HCT116 (cell line): Measurements from ENCODE around the gene GP1BA.

ENCODE experiments used
- ATF3 ChIP-seq: IDR thresholded peaks from 2 replicates; pipeline ENCODE4 v1.6.1; 2012
- CEBPB ChIP-seq: IDR thresholded peaks from 2 replicates; pipeline ENCODE4 v1.6.1; 2012; ENCODE audit warnings: low read depth
- CTCF ChIP-seq, 3 experiments: fragments of 200-600 bp in 1 of 3; sonication (generic) in 1 of 3; IDR thresholded peaks in 2 of 3; conservative IDR thresholded peaks in 1 of 3; 2 replicates each; pipeline ENCODE4 v1.5.1; 2012 to 2017; ENCODE audit warnings: low read depth in 2 of 3, low read length in 2 of 3, antibody characterized with exemption in 1 of 3, borderline replicate concordance in 1 of 3, control low read depth in 1 of 3, mild to moderate bottlenecking in 1 of 3, mixed read lengths in 1 of 3, mixed run types in 1 of 3, moderate library complexity in 1 of 3; ENCODE audit not compliant: insufficient read depth in 1 of 3
- ELF1 ChIP-seq: IDR thresholded peaks from 2 replicates; pipeline ENCODE4 v1.6.1; 2012; ENCODE audit warnings: low read depth, borderline replicate concordance
- EZH2 ChIP-seq: fragments of 200-600 bp; sonication (generic); IDR thresholded peaks from 2 replicates; pipeline ENCODE4 v1.6.1; 2017; ENCODE audit warnings: antibody characterized with exemption, mixed run types
- EZH2phosphoT487 ChIP-seq: fragments of 200-600 bp; IDR thresholded peaks from 2 replicates; pipeline ENCODE4 v1.6.1; 2018; ENCODE audit warnings: antibody characterized with exemption, borderline replicate concordance
- JUND ChIP-seq: IDR thresholded peaks from 2 replicates; pipeline ENCODE4 v1.6.1; 2012
- MAX ChIP-seq: IDR thresholded peaks from 2 replicates; pipeline ENCODE4 v1.6.1; 2012
- POLR2A ChIP-seq: IDR thresholded peaks from 2 replicates; pipeline ENCODE4 v1.7.0; 2011; ENCODE audit warnings: borderline replicate concordance; ENCODE audit not compliant: insufficient read depth, insufficient read length; ENCODE audit errors: extremely low read depth
- POLR2AphosphoS5 ChIP-seq: IDR thresholded peaks from 2 replicates; pipeline ENCODE4 v1.6.1; 2011; ENCODE audit warnings: mild to moderate bottlenecking, low read depth, low read length, moderate library complexity
- RAD21 ChIP-seq: IDR thresholded peaks from 2 replicates; pipeline ENCODE4 v1.6.1; 2012; ENCODE audit warnings: low read depth, mild to moderate bottlenecking
- REST ChIP-seq: IDR thresholded peaks from 2 replicates; pipeline ENCODE4 v1.6.1; 2012; ENCODE audit warnings: low read depth
- YY1 ChIP-seq: IDR thresholded peaks from 2 replicates; pipeline ENCODE4 v1.6.1; 2011; ENCODE audit warnings: low read length, low read depth, moderate library complexity, mild to moderate bottlenecking; ENCODE audit not compliant: insufficient replicate concordance; ENCODE audit errors: extremely low read depth
- ZNF274 ChIP-seq: fragments of 200-500 bp; sonication (Bioruptor generic); IDR thresholded peaks from 2 replicates; pipeline ENCODE4 v1.6.1; 2014; ENCODE audit warnings: mild to moderate bottlenecking, low read depth, low read length, inconsistent platforms

GRCh38 chr17:4932756-4933155 is 679 bp downstream of the GP1BA start:
- no peak for TF ChIP-seq POLR2A
- TF ChIP-seq CTCF (IDR thresholded peaks at IDR 0.05 in 2 of 3, conservative IDR thresholded peaks at IDR 0.05 in 1 of 3; ENCODE audit: borderline replicate concordance in 1 of 3, insufficient read depth in 1 of 3, low read depth in 2 of 3, low read length in 2 of 3) = no peak
- no peak for TF ChIP-seq EZH2
- no peak for TF ChIP-seq CEBPB
- no peak for TF ChIP-seq ELF1
- no peak for TF ChIP-seq ATF3
- no peak for TF ChIP-seq MAX
- no peak for TF ChIP-seq EZH2phosphoT487
- TF ChIP-seq JUND = no peak
- TF ChIP-seq REST = no peak
- no peak for TF ChIP-seq YY1
- no peak for TF ChIP-seq POLR2AphosphoS5
- TF ChIP-seq RAD21 = no peak
- no peak for TF ChIP-seq ZNF274
